Thoracic aorta (tissue), 2 donors: ENCODE results near the gene BTN3A1. TPM values are rescaled to one million over a fixed set of nuclear protein-coding genes. Genes with fewer than 3 reads are reported as not detected.

Experiments
- ATAC-seq: fragments of 150-250 bp; one replicate; pipeline ENCODE4 v1.8.0; 2017; ENCODE audit warnings: low read depth; ENCODE audit not compliant: insufficient number of reproducible peaks, low FRiP score
- DNase-seq: peaks from one replicate; pipeline ENCODE4 v3.0.0-alpha.2; 2020; ENCODE audit warnings: low spot score
- H3K27ac ChIP-seq, 2 donors: fragments of 200-600 bp; sonication (generic); 1 replicate in 1 of 2; 2 replicates in 1 of 2; pipeline ENCODE4 v1.5.1; 2016; ENCODE audit warnings: mild to moderate bottlenecking in 2 of 2, moderate library complexity in 2 of 2
- H3K27me3 ChIP-seq: fragments of 200-600 bp; sonication (generic); replicated peaks from 2 replicates; pipeline ENCODE4 v1.6.0; 2016; ENCODE audit warnings: mild to moderate bottlenecking; ENCODE audit not compliant: insufficient read depth
- H3K36me3 ChIP-seq: fragments of 200-600 bp; sonication (generic); one replicate; pipeline ENCODE4 v1.5.1; 2016
- H3K4me1 ChIP-seq, 2 donors: fragments of 200-600 bp; sonication (generic); 1 replicate in 1 of 2; 2 replicates in 1 of 2; pipeline versions ENCODE4 v1.5.1 to v1.6.0; 2016; ENCODE audit warnings: low read depth in 2 of 2, mild to moderate bottlenecking in 1 of 2; ENCODE audit not compliant: control insufficient read depth in 1 of 2
- H3K4me3 ChIP-seq: fragments of 200-600 bp; sonication (generic); 2 replicates; pipeline ENCODE4 v1.5.1; 2016; ENCODE audit warnings: mild to moderate bottlenecking
- H3K9me3 ChIP-seq: fragments of 200-600 bp; sonication (generic); 2 replicates; pipeline ENCODE4 v1.5.1; 2016
- CTCF ChIP-seq: fragments of 200-600 bp; sonication (generic); IDR thresholded peaks from one replicate; pipeline ENCODE4 v1.5.1; 2019; ENCODE audit warnings: antibody characterized with exemption
- total RNA-seq, 2 donors: library from RNA; depleted of rRNA; stranded (reverse); fragments of >200 nt; gene quantifications; one replicate each; pipeline versions ENCODE4 v1.1.0 to v1.2.3, GENCODE V29; 2016

Gene BTN3A1
- total RNA-seq, 2 donors from 2014 or later: 11.9 to 13.5 TPM

DNA sequence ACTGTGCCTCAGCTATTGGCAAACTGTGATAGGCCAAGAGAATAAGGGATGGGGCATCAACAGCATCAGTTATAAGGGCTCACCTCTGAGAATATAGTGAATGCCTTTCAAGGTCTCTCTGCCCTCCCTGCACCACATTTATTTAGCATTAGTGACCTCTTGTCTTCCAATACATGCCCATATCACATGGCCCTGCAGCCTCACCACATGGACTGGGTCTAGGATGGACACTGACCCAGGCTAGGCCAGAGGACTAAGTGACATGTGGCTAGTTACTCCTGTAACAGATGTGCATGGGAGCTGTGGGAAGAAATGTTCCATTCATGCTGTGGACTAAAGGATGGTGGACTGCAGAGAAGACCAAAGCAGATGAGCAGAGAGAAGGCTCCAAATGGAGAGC lies 22.3 kb upstream of the BTN3A1 start:
- DNase-seq: no peak
- H3K4me3 ChIP-seq: no peak overlapping the region
- H3K27me3 ChIP-seq: no peaks in the 10 kb centered on the region
- H3K27ac ChIP-seq: no peak overlapping the region
- no peaks in the 10 kb centered on the region for H3K9me3 ChIP-seq
- H3K36me3 ChIP-seq: no peaks in the 10 kb centered on the region
- peaks cover 0 to 5% of the 10 kb centered on the region in 2 donors for H3K4me1 ChIP-seq
- ATAC-seq: no peak
- no peak for TF ChIP-seq CTCF

- no peak for TF ChIP-seq CTCF
- Histone ChIP-seq H3K4me1 (peaks cover 0 to 9% of the 10 kb centered on the region in 2 donors), H3K27me3 (no peaks in the 10 kb centered on the region), H3K4me3 (no peak overlapping the region), H3K9me3 (no peaks in the 10 kb centered on the region), H3K36me3 (no peaks in the 10 kb centered on the region), H3K27ac (no peak overlapping the region)
- ATAC-seq: no peak
- no peak for DNase-seq
These were observed 21.8 kb upstream of the BTN3A1 start for GRCh38 chr6:26380256-26380655.

DNA sequence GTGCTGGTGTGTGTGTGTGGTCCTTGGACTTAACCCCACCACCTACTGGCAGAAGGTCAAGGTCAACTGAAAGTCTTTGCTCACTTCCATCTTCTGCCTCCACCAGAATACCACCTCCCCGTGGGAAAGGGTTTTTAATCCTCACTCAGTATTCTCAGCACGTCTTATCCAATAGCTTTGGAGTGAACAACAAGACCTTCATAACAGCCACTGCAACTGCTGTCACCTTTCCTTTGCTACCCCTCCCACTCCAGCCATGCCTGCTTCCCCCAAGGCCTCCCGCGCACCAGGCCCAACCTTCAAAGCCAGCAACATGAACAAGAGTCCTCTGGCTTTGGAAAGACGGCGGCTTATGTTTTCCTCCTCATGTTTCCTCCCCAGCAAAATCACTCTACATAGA lies 20.0 kb upstream of the BTN3A1 start:
- TF ChIP-seq CTCF: no peak
- no peak for DNase-seq
- Histone ChIP-seq H3K27ac (no peak overlapping the region), H3K36me3 (no peaks in the 10 kb centered on the region), H3K27me3 (no peaks in the 10 kb centered on the region), H3K9me3 (no peaks in the 10 kb centered on the region), H3K4me1 (peaks cover 0 to 9% of the 10 kb centered on the region in 2 donors), H3K4me3 (no peak overlapping the region)
- ATAC-seq: no peak

GRCh38 chr6:26383624-26384417 lies 18.3 kb upstream of the BTN3A1 start:
- peaks cover 6% of the 10 kb centered on the region for H3K36me3 ChIP-seq
- ATAC-seq (no peak), DNase-seq (no peak)
- H3K4me3 ChIP-seq: peak overlapping the region; percentile 96
- no peaks in the 10 kb centered on the region for H3K9me3 ChIP-seq
- H3K27ac ChIP-seq: peak overlapping the region; percentile 58 to 68
- H3K4me1 ChIP-seq: peaks cover 0 to 9% of the 10 kb centered on the region in 2 donors
- TF ChIP-seq CTCF: no peak
- no peaks in the 10 kb centered on the region for H3K27me3 ChIP-seq

GRCh38 chr6:26385734-26386125 lies 16.3 kb upstream of the BTN3A1 start:
- DNase-seq (no peak), ATAC-seq (no peak)
- Histone ChIP-seq H3K9me3 (no peaks in the 10 kb centered on the region), H3K4me3 (no peak overlapping the region), H3K27ac (no peak overlapping the region), H3K36me3 (peaks cover 11% of the 10 kb centered on the region), H3K4me1 (peaks cover 0 to 9% of the 10 kb centered on the region in 2 donors), H3K27me3 (no peaks in the 10 kb centered on the region)
- TF ChIP-seq CTCF: no peak
